Peyer's patch (tissue), 4 donors: Measurements from ENCODE around the gene LYPD6B. TPM values are rescaled to one million over a fixed set of nuclear protein-coding genes. Genes with fewer than 3 reads are reported as not detected.

Experiments
- DNase-seq, 3 donors: peaks; one replicate each; pipeline ENCODE4 v3.0.0-alpha.2; 2017 to 2019
- H3K27ac ChIP-seq, 4 donors: fragments of 200-600 bp; sonication (generic); one replicate each; pipeline ENCODE4 v1.5.1; 2016 to 2019
- H3K27me3 ChIP-seq, 2 donors: fragments of 200-600 bp; sonication (generic); one replicate each; pipeline ENCODE4 v1.5.1; 2019
- H3K36me3 ChIP-seq, 3 donors: fragments of 200-600 bp; sonication (generic); one replicate each; pipeline ENCODE4 v1.5.1; 2016 to 2019
- H3K4me1 ChIP-seq, 4 donors: fragments of 200-600 bp; sonication (generic); one replicate each; pipeline ENCODE4 v1.5.1; 2016 to 2019
- H3K4me3 ChIP-seq, 4 donors: fragments of 200-600 bp; sonication (generic); 1 replicate in 3 of 4; 2 replicates in 1 of 4; pipeline ENCODE4 v1.5.1; 2016 to 2019; ENCODE audit warnings: mild to moderate bottlenecking in 1 of 4
- H3K9me3 ChIP-seq, 4 donors: fragments of 200-600 bp; sonication (generic); one replicate each; pipeline ENCODE4 v1.5.1; 2016 to 2019; ENCODE audit warnings: mild to moderate bottlenecking in 1 of 4
- POLR2A ChIP-seq, 2 donors: fragments of 450-650 bp; IDR thresholded peaks; one replicate each; pipeline ENCODE4 v1.5.1; 2017; ENCODE audit warnings: antibody characterized with exemption in 2 of 2, mild to moderate bottlenecking in 2 of 2, moderate library complexity in 2 of 2
- total RNA-seq, 4 donors: library from RNA; depleted of rRNA; stranded (reverse); fragments of >200 nt; gene quantifications; one replicate each; pipeline ENCODE4 v1.1.0, GENCODE V29; 2016
- TF ChIP-seq, protein P1 (sequence below), 6 experiments: fragments of 450-650 bp in 4 of 6; fragments of 200-600 bp in 2 of 6; sonication (generic) in 1 of 6; IDR thresholded peaks; one replicate each; pipeline ENCODE4 v1.5.1; 2017 to 2019; ENCODE audit warnings: antibody characterized with exemption in 6 of 6, mild to moderate bottlenecking in 3 of 6, moderate library complexity in 1 of 6

The LYPD6B gene
- total RNA-seq, 4 donors from 2014 or later = 2.0 to 4.4 (median 3.7) TPM; not detected in 1

DNA sequence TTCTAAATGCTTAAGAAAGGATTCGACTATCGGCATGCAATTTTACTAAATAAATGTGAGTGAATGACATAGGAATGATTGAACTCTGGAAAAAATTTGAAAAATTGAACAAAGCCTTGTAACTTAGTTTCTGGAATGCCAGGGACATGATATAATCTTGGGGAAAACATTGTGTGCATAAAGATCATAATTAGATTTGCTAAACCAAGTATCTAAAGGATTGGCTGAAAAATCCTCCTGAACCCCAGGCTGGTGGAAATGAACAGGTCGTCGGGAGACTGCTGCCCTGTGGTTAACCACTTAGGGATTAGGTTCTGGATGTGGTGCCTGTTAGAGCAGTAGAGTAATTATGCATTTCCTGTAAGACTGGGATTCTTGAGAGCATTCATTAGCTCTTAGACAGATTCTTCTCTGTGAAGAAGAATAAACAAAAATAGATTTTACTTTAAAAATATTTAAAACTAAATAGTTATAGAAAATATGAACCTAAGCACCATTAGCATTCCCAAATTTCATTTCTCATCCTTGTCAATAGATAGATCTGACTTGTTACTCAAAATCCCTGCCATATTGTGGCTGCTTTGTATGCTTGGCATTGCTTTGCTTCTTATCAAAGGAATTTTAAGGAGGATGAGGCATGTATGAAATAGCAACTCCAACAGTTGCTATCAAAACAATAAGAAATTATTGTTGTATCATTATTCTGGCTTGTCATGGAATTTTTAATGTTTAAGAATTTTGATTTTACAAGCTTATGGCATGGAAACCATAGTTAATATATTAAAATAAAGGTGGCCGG, 55.9 kb downstream of the LYPD6B start:
- TF ChIP-seq, protein P1, sequence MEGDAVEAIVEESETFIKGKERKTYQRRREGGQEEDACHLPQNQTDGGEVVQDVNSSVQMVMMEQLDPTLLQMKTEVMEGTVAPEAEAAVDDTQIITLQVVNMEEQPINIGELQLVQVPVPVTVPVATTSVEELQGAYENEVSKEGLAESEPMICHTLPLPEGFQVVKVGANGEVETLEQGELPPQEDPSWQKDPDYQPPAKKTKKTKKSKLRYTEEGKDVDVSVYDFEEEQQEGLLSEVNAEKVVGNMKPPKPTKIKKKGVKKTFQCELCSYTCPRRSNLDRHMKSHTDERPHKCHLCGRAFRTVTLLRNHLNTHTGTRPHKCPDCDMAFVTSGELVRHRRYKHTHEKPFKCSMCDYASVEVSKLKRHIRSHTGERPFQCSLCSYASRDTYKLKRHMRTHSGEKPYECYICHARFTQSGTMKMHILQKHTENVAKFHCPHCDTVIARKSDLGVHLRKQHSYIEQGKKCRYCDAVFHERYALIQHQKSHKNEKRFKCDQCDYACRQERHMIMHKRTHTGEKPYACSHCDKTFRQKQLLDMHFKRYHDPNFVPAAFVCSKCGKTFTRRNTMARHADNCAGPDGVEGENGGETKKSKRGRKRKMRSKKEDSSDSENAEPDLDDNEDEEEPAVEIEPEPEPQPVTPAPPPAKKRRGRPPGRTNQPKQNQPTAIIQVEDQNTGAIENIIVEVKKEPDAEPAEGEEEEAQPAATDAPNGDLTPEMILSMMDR (IDR thresholded peaks at IDR 0.05) = no peak
- TF ChIP-seq POLR2A (IDR thresholded peaks at IDR 0.05) = no peak
- H3K4me1 ChIP-seq = no peaks in the 10 kb centered on the region
- H3K27ac ChIP-seq = no peak overlapping the region
- DNase-seq = no peak
- H3K36me3 ChIP-seq = no peaks in the 10 kb centered on the region
- no peaks in the 10 kb centered on the region for H3K9me3 ChIP-seq
- H3K27me3 ChIP-seq = no peaks in the 10 kb centered on the region
- no peak overlapping the region for H3K4me3 ChIP-seq

DNA sequence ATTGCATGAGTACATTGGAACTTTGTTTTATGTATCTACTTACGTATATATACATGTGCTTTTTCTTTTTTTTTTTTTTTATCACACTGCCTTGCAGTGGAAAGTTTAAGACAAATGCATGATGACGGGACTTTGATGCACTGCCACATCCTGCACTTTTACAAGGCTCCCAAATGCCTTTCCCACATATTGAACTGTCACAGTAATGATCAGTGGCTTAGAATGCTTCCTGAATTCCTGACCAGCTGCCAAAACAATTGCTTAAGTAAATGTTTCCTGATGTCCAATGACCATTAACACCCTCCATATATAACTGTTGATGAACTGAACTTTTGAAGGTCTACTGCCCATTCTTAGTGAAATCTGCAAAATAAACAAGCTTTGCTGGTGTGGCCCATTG, 60.2 kb downstream of the LYPD6B start:
- no peak overlapping the region for H3K27ac ChIP-seq
- no peaks in the 10 kb centered on the region for H3K27me3 ChIP-seq
- H3K4me1 ChIP-seq = no peaks in the 10 kb centered on the region
- no peaks in the 10 kb centered on the region for H3K9me3 ChIP-seq
- H3K4me3 ChIP-seq = no peak overlapping the region
- no peak for DNase-seq
- H3K36me3 ChIP-seq = no peaks in the 10 kb centered on the region
- TF ChIP-seq POLR2A (IDR thresholded peaks at IDR 0.05) = no peak
- TF ChIP-seq, protein P1 (IDR thresholded peaks at IDR 0.05) = no peak

DNA sequence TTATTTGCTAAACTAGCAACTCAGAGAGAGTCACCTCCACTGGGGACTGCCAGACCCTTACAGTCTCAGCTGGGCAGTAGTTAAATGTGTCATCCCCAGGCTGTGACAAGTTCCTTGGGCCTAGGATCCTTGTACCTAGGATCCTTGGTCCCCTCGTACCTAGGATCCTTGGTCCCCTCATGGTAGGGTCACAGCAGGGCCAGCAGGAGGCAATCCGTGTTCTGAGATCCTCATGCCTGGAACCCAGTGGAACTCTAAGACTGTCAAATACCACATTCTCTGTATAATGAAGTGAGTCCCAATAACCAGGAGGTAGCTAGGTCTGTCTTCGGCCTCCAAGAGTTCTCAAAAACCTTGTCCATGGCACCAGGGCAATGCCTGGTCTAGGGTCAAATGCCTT, 60.8 kb downstream of the LYPD6B start:
- TF ChIP-seq, protein P1 (IDR thresholded peaks at IDR 0.05) = no peak
- no peak for TF ChIP-seq POLR2A (IDR thresholded peaks at IDR 0.05)
- Histone ChIP-seq H3K27ac (no peak overlapping the region), H3K27me3 (no peaks in the 10 kb centered on the region), H3K4me3 (no peak overlapping the region), H3K36me3 (no peaks in the 10 kb centered on the region), H3K9me3 (no peaks in the 10 kb centered on the region), H3K4me1 (no peaks in the 10 kb centered on the region)
- DNase-seq = no peak

DNA sequence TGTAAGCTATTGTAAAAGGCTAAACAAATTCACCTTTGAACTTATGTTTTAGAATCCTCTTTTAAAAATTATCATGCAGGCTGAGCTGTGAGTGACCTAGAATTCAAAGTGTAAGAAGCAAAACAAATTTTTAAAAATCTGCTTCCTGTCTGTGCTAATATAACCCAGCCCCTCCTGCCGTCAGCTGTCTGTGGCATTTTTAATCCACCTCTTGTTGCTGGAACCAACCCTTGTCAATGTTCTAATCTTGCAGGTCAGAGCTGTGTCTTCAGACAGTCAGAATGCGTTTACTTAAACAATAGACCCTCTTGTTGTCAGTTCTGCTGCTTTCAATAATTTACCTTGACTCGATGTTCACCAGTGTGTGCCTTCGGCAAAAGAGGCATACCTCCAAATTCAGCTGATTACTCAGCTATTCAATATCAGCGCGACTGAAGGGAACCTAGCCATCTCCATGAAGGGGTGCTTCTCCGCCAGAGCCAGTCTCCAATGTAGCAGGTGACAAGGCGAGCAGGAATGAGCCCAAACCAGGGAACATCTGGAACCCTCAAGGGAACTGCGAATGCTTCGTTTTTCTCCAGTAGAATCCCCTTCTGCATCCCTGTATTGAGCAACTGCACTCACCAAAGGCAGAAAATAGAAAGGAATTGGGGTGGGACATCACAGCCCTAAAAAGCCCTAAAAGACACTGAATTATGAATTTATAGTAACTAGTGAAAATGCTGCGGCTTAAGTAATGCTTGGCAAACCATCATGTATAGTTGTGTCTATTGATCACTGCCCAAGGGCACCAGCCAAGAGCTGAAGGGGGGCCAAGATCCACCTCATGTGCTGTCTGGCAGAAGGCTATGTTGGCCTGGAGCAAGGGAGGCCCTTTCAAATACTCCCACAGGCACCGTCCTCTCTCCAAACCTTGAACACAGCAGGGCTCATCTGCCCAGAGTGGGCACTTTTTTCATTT, 62.5 kb downstream of the LYPD6B start:
- no peaks in the 10 kb centered on the region for H3K36me3 ChIP-seq
- no peaks in the 10 kb centered on the region for H3K9me3 ChIP-seq
- TF ChIP-seq POLR2A (IDR thresholded peaks at IDR 0.05) = no peak
- TF ChIP-seq, protein P1 (IDR thresholded peaks at IDR 0.05) = no peak
- H3K4me1 ChIP-seq = no peaks in the 10 kb centered on the region
- no peak overlapping the region for H3K4me3 ChIP-seq
- DNase-seq = no peak
- no peak overlapping the region for H3K27ac ChIP-seq
- no peaks in the 10 kb centered on the region for H3K27me3 ChIP-seq

DNA sequence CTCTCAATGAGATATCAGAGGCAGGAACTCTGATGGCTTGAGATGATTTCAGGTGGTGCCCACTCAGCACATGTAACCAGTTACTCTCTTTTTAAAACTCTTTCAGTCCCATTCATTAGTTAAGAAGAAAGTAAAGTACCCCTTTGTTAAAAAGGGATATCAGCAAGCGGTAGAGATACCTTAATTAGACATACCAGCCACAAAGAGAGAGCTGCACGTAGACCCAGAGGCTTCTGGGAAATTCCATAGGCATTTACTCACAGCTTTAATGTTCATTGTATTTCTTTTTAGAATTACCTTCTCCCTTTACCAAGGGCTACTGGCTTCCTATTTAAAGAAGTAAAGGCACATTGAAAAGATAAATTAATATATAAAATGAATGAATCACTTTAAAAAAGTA, 63.3 kb downstream of the LYPD6B start:
- Histone ChIP-seq H3K9me3 (no peaks in the 10 kb centered on the region), H3K4me3 (no peak overlapping the region), H3K36me3 (no peaks in the 10 kb centered on the region), H3K27me3 (no peaks in the 10 kb centered on the region), H3K4me1 (no peaks in the 10 kb centered on the region), H3K27ac (no peak overlapping the region)
- TF ChIP-seq, protein P1 (IDR thresholded peaks at IDR 0.05) = no peak
- no peak for TF ChIP-seq POLR2A (IDR thresholded peaks at IDR 0.05)
- DNase-seq = no peak
